NCI-H187 (cell line): ENCODE measurements around the gene BCL6.

Experiments
- DNase-seq, 2 experiments: peaks; one replicate each; lab custom pipeline; 2025; lab: John Stamatoyannopoulos, UW

BCL6 gene

GRCh38 chr3:187673012-187673411 is 72.3 kb downstream of the BCL6 start:
- DNase-seq = no peak
